Esophagus mucosa (tissue), 1 donor: ENCODE data around the gene MICAL3. TPM values are rescaled to one million over a fixed set of nuclear protein-coding genes. Genes with fewer than 3 reads are reported as not detected.
A peak's percentile ranks its signal among the peaks of the same experiment; 100 is the strongest.
"Not testable (repeated sequence)": the region's sequence is repeated elsewhere in the genome, so short reads cannot be mapped to it uniquely, and the experiment has no call there.

ENCODE experiments used
- ATAC-seq: fragments of 200-7000 bp; cut with Tn5 transposase; one replicate; pipeline ENCODE4 v1.9.1; 2020
- total RNA-seq: library from RNA; stranded (reverse); gene quantifications from one replicate; pipeline ENCODE4 v1.2.4, GENCODE V29; 2023
- donor health status: DM: yes; HTN: yes; CAD: no.

MICAL3 gene
- total RNA-seq, 1 donor from 2014 or later = 27.3 TPM

- no peak for ATAC-seq
Observed at GRCh38 chr22:18029686-18030267, 5.4 kb upstream of the MICAL3 start.

- ATAC-seq = peak; percentile 23
Observed at GRCh38 chr22:18028817-18029527, 4.6 kb upstream of the MICAL3 start.

DNA sequence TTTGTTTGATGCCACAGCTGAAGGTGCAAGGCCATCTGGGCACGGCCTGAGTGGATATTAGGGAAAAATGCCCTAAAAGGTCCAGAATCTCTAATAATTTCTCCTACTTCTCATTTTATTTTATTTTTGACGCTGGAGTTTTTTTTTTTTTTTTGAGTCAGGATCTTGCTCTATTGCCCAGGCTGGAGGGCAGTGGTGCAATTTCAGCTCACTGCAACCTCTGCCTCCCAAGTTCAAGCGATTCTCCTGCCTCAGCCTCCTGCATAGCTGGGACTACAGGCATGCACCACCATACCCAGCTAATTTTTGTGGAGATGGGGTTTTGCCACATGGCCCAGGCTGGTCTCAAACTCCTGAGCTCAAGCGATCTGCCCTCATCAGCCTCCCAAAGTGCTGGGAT, 1.5 kb upstream of the MICAL3 start:
- not testable (repeated sequence) for ATAC-seq

DNA sequence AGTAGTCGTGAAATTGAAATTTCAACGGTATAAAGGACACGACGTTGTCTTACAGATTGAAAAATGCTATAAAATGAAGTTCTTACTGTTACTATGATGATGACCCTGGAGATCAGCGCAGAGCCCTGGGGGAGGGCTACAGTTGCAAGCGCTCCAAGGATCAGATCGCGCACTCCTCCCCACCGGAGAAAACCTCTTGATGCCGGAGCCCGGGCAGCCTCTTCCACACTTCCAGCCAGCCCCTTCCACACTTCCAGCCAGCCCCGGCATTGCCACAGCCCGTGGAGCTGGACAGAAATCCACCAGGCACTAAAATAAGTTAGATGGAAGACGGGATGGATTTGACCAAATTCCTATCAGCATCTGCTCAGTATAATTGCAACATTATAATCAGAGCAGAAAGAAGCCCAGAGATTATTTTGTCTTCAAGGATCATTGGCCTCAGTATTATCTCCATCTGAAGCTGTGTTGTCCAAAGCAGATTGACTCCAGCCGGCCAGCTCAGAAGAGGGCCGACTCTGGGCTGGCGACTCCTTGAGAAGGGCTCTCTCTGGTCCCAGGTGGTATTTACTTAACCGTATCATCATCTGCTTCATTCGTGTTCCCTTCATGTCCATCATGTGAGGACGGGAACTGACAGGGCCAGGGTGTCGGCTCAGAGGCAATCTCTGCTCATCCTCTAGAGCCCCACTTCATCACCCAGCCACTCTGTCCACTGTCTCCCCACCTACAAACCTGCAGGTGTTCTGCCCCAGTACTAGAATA, 777 bp upstream of the MICAL3 start:
- ATAC-seq = no peak

DNA sequence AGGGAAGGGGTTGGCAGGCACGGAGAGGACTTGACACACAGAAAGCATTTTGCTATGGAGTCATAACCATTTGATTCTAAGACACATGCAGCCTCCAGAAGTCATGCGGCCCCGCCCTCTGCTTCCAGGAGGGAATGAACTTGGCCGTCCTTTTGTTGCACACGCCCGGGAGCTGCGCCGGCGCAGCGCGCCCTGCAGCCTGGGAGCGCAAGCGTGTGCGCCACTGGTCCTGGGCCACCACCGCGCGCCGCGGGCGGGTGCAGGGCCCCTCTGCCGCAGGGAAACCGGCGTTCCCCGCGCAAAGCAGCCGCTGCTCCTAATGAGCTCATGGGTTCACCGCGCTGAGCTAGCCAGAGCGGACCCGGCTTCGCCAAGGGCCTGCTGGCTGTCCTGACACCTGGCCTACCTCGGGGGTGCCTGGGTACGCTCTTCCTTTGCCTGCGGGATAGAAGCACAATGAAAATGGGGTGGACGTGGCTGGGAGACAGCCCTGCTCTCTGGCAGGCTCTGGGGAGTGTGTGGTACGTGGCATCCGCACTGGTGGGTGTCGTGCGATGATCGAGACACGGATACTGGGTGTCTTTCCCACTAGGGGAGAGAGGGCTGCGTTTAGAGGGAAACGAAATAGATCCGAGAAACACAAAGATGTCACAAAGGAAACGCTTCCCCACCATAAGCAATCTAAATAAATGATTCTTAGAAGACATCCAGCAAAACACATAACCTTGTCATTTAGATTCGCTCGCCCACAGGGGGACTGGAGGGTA, 669 bp downstream of the MICAL3 start:
- ATAC-seq = peak; percentile 87

GRCh38 chr22:18022876-18023275, 1.5 kb downstream of the MICAL3 start:
- ATAC-seq = no peak

DNA sequence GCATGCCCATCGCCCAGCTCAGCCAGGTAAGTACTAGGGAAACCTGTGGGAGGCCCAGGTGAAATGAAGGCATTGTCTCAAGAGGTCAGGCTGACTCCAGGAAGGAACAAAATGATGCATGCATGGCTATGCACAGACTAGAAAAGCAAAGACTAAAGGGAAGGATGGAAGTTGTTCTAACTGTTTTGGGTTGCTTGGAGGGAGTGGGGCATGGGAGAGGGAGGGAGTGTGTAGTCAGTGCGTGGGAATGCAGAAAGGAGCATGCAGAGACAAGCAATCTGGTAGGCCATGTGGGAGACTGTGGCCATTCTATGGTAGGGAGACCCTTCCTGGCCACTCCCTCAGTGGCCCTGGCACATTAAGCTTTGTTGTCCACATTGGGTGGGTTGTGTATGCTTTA, 2.9 kb downstream of the MICAL3 start:
- no peak for ATAC-seq

DNA sequence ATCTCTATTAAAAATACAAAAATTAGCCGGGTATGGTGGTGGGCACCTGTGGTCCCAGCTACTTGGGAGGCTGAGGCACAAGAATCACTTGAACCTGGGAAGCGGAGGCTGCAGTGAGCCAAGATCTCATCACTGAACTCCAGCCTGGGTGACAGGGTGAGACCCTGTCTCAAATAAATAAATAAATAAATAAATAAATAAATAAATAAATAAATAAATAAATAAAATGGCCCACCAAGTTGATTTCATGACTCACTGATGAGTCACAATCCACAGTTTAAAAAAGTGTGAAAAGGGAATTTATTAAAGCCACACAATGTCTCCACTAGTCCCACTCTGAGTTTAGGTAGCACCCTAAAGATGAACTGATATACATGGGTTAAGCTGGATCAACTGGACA, 3.6 kb downstream of the MICAL3 start:
- not testable (repeated sequence) for ATAC-seq

DNA sequence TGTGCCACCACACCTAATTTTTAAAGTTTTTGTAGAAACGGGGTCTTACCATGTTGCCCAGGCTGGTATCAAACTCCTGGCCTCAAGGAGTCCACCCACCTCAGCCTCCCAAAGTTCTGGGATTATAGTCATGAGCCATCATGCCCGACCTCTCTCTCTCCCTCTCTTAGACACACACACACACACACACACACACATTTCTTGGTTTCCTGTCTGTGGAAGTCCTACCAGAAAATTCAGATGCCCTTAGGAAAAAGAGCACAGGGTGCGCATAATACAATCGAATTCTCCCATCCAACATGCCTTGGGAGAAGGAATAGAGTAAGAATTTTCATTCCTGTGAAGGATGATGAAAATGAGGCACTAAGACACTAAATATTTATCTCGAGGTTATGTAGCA, 10.4 kb downstream of the MICAL3 start:
- ATAC-seq = no peak

GRCh38 chr22:18013436-18013835, 10.9 kb downstream of the MICAL3 start:
- ATAC-seq = no peak

- ATAC-seq = peak; percentile 76
Observed at GRCh38 chr22:18012531-18012930, 11.8 kb downstream of the MICAL3 start.

DNA sequence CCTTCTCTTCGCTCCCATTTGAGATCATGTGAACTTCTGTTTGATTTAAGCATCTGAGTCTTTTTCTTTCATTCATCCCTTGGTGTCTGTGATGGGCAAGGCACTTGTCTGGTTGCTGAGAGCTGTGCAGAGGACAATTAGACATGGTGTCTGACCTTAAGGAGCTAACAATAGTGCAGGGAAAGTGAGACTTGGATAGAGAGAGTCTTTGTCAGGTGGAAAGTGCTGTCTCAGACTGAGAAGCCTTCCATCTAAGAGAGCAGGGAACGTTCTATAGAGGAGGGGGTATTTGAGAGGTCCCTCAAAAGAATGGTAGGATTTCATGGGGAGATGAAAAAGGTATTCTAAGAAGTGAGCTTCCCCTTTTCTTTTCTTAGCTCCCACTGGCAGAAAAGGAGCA, 14.1 kb downstream of the MICAL3 start:
- ATAC-seq = no peak

DNA sequence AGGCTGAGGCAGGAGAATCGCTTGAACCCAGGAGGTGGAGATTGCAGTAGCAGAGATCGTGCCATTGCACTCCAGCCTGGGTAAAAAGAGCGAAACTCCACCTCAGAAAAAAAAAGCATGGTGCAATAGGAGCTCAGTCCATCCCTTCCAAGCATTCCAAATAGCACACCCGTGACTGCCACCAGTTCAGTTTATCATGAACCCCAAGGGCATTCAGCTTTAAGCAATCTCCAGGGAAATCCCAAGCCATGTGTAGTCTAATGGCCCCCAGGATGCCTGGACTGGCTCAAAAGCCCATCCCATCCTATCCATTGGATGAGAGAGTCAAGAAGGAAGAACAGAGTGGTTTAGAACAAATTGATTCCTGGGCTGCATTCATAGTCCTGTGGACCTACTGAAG, 16.2 kb downstream of the MICAL3 start:
- no peak for ATAC-seq

DNA sequence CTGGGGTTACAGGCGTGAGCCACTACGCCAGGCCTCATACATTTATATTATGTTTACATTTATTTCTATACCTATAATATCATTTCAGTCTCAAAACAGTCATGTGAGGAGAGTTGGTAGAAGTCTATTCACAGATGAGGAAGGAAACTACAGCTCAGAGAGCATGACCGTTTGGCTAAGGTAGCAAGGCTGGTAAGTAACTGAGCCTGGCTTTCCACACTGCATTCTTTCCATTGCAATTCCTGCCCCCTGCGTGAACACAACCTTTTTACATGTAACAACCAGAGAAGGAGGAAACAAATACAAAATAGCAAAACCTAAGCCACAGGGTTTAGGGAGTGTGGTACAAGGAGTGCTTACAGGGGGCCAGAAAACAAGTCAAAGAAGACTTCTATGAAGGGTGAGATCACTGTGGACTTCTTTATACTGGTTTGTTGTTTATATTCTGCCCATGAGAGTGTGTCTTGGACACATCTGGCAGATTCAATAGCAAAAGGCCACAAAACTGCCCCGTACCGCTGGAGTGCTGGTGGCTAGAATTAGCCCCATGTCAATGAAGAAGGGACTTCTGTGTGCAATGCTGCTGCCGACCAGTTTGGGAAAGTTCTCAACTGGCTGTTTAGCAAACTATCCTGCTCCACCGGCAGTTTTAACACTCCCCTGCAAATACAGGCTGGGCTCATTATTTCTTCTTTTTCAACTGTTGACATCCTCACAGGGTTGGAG, 19.0 kb downstream of the MICAL3 start:
- ATAC-seq = no peak

DNA sequence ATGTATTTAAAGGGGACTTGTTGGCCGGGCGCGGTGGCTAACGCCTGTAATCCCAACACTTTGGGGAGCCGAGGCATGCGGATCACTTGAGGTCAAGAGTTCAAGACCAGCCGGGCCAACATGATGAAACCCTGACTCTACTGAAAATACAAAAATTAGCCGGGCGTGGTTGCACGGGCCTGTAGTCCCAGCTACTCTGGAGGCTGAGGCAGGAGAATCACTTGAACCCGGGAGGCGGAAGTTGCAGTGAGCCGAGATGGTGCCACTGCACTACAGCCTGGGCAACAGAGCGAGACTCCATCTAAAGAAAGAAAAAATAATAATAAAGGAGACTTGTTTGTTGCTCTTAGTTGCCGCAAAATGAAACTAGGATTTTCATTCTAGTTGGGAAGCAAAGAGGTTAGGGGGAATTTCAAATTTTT, 22.5 kb downstream of the MICAL3 start:
- not testable (repeated sequence) for ATAC-seq

DNA sequence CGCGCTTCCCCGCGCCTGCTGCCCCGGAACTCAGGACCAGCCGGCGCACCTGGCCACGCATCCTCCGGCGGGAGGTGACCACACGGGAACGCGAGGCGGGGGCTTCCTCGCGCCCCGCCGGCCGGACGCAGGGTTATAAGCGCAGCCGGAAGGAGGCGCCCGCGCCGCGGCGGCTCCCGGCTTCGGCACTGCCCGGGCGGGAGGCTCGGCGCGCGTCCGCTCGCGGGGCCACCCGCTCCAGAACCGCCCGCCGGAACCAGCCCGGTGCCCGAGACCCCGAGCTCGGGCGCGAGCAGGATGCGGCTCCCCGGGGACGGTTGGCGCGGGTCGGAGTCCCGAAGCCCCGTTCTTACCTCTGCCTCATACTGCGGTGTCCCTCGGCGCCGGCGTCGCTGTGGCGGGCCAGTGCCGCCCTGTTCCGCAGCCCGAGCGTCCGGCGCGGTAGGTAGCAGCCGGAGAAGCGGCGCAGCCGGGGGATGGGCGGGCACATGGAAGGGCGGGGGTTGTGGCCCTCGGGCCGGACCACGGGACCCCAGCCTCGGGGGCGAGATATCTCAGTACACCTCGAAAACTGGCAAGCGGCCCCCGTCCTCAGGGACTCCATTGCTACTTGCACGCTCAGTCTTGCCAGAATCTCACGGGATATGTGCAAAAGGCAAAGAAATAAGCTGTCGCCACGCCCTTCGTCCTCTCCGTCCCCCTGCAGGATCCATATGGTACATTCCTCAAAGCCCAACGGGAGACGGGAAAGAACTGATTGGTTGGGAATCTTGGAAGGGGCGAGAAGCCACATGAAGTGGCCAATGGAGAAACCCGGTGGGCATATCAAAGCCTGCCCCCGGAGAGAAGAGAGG, 23.1 kb downstream of the MICAL3 start:
- ATAC-seq = peak; percentile 91

GRCh38 chr22:18000441-18001039, 23.8 kb downstream of the MICAL3 start:
- ATAC-seq = peak; percentile 3

GRCh38 chr22:17999851-18000250, 24.5 kb downstream of the MICAL3 start:
- no peak for ATAC-seq

- ATAC-seq = no peak
Observed at GRCh38 chr22:17998913-17999312, 25.4 kb downstream of the MICAL3 start.

DNA sequence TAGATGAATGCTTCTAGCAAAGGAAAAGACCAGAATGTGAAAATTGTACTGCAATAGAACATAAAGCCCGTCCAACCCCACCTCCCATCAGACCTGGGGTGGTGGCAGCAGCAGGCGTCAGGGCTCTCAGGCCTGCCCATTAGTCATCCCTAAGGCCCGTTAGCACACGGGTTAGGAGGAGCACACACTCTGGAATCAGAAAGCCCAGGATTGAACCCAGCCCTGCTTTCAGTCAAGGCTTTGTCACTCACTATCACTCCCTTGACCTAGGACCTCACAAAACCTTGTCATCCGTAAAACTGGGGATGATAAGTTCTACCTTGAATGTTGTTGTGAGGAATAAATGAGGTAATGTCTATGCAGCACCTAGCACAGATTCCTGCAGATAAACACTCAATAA, 26.9 kb downstream of the MICAL3 start:
- ATAC-seq = peak; percentile 24

DNA sequence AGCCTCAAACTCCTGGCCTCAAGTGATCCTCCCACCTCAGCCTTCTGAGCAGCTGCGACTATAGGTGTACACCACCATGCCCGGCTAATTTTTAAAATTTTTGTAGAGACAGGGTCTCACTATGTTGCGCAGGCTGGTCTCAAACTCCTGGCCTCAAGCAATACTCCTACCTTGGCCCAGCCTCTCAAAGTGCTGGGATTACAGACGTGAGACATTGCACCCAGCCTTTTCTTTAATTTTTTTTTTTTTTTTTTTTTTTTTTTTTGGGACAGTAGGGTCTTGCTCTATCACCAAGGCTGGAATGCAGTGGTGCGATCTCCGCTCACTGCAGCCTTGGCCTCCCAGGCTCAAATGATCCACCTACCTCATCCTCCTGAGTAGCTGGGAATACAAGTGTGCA, 29.1 kb downstream of the MICAL3 start:
- ATAC-seq = not testable (repeated sequence)
